HG03060 (cell line): ENCODE measurements around the gene NAA15.
A peak's percentile ranks its signal among the peaks of the same experiment; 100 is the strongest.
"Not testable (repeated sequence)": the region's sequence is repeated elsewhere in the genome, so short reads cannot be mapped to it uniquely, and the experiment has no call there.

ENCODE experiments used
- ATAC-seq: cut with Tn5 transposase; IDR thresholded peaks from one replicate; pipeline ENCODE4 v1.9.1; 2021; ENCODE audit warnings: low read depth, moderate number of reproducible peaks; ENCODE audit not compliant: unreplicated experiment

NAA15 gene

GRCh38 chr4:139443661-139444060 is 142.4 kb downstream of the NAA15 start:
- ATAC-seq: no peak

GRCh38 chr4:139444881-139445280 is 143.6 kb downstream of the NAA15 start:
- not testable (repeated sequence) for ATAC-seq

GRCh38 chr4:139447078-139447477 is 145.8 kb downstream of the NAA15 start:
- ATAC-seq: not testable (repeated sequence)

- no peak for ATAC-seq
Observed at GRCh38 chr4:139450586-139450985, 149.3 kb downstream of the NAA15 start.

- ATAC-seq: no peak
Observed at GRCh38 chr4:139451997-139452396, 150.7 kb downstream of the NAA15 start.

- ATAC-seq: peak; percentile 45
Observed at GRCh38 chr4:139453041-139453370, 151.7 kb downstream of the NAA15 start.

GRCh38 chr4:139453371-139454110 is 152.2 kb downstream of the NAA15 start:
- peak; percentile 78 for ATAC-seq

- peak; percentile 0 for ATAC-seq
Observed at GRCh38 chr4:139454111-139455045, 153.1 kb downstream of the NAA15 start, which contains the start of gene RAB33B. RAB33B (plus strand) TSS chr4:139454121; CDS start chr4:139454196, 75 bp downstream.

- no peak for ATAC-seq
Observed at GRCh38 chr4:139455126-139455538, 153.8 kb downstream of the NAA15 start.

- no peak for ATAC-seq
Observed at GRCh38 chr4:139457318-139457717, 156.0 kb downstream of the NAA15 start.

- no peak for ATAC-seq
Observed at GRCh38 chr4:139458543-139458942, 157.2 kb downstream of the NAA15 start.

GRCh38 chr4:139458999-139459398 is 157.7 kb downstream of the NAA15 start:
- ATAC-seq: no peak

- no peak for ATAC-seq
Observed at GRCh38 chr4:139460565-139460964, 159.3 kb downstream of the NAA15 start.

- ATAC-seq: no peak
Observed at GRCh38 chr4:139461022-139461628, 159.8 kb downstream of the NAA15 start.

- not testable (repeated sequence) for ATAC-seq
Observed at GRCh38 chr4:139464512-139464911, 163.2 kb downstream of the NAA15 start.

- ATAC-seq: no peak
Observed at GRCh38 chr4:139465922-139466321, 164.6 kb downstream of the NAA15 start.

- ATAC-seq: not testable (repeated sequence)
Observed at GRCh38 chr4:139468756-139469155, 167.5 kb downstream of the NAA15 start.

GRCh38 chr4:139469216-139469615 is 167.9 kb downstream of the NAA15 start:
- ATAC-seq: no peak
